MCF 10A (cell line): ENCODE results near the gene IQCC. TPM values are rescaled to one million over a fixed set of nuclear protein-coding genes. Genes with fewer than 3 reads are reported as not detected.

Source experiments
- BruUV-seq: library from RNA; stranded (reverse); fragments of 400-500 nt; replicated peaks from 2 replicates; lab custom pipeline; 2021; lab: Mats Ljungman, UMichigan
- CTCF ChIA-PET: fragments of 300-600 bp; sonication (Branson Sonifier 250); formaldehyde crosslinking; extraction: SDS; loops from one replicate; lab custom pipeline; 2021; ENCODE audit warnings: antibody characterized with exemption, inconsistent platforms; lab: Yijun Ruan, JAX
- POLR2A ChIA-PET: fragments of 300-600, 350-650 bp; sonication (Branson Sonifier 250); formaldehyde crosslinking; extraction: SDS; loops from one replicate; lab custom pipeline; 2020; ENCODE audit warnings: antibody characterized with exemption, inconsistent platforms; lab: Yijun Ruan, JAX
- DNase-seq: peaks from one replicate; pipeline ENCODE4 v3.0.0-alpha.2; 2018; ENCODE audit not compliant: unreplicated experiment
- H3K27ac Mint-ChIP-seq: one replicate; pipeline ENCODE4 v1.8.0; 2022; ENCODE audit warnings: mild to moderate bottlenecking, low read depth, mixed read lengths; ENCODE audit not compliant: unreplicated experiment
- H3K27me3 Mint-ChIP-seq: one replicate; pipeline ENCODE4 v1.8.0; 2022; ENCODE audit warnings: mixed read lengths; ENCODE audit not compliant: insufficient read depth, unreplicated experiment
- H3K36me3 Mint-ChIP-seq: one replicate; pipeline ENCODE4 v1.8.0; 2022; ENCODE audit warnings: mild to moderate bottlenecking, moderate library complexity, mixed read lengths; ENCODE audit not compliant: insufficient read depth, unreplicated experiment
- H3K4me1 Mint-ChIP-seq: one replicate; pipeline ENCODE4 v1.8.0; 2022; ENCODE audit warnings: mixed read lengths; ENCODE audit not compliant: insufficient read depth, unreplicated experiment
- H3K4me3 Mint-ChIP-seq: one replicate; pipeline ENCODE4 v1.8.0; 2022; ENCODE audit warnings: mild to moderate bottlenecking, moderate library complexity, mixed read lengths; ENCODE audit not compliant: unreplicated experiment
- H3K9me3 Mint-ChIP-seq: one replicate; pipeline ENCODE4 v1.8.0; 2022; ENCODE audit warnings: mixed read lengths; ENCODE audit not compliant: unreplicated experiment
- intact Hi-C: fragments of 100-400 bp; cut with micrococcal nuclease; formaldehyde crosslinking; loops from 2 replicates; pipeline ENCODE4 v1.14.1; 2022
- total RNA-seq: library from RNA; stranded (reverse); gene quantifications from 2 replicates; pipeline ENCODE4 v1.2.3, GENCODE V29; 2022
- TF ChIP-seq, protein P1 (sequence below): fragments of 200-600 bp; IDR thresholded peaks from one replicate; pipeline ENCODE4 v1.8.0; 2022; ENCODE audit warnings: antibody characterized with exemption, mild to moderate bottlenecking; ENCODE audit not compliant: unreplicated experiment

The IQCC gene
- total RNA-seq, 1 experiment from 2014 or later: 1.9 TPM

DNA sequence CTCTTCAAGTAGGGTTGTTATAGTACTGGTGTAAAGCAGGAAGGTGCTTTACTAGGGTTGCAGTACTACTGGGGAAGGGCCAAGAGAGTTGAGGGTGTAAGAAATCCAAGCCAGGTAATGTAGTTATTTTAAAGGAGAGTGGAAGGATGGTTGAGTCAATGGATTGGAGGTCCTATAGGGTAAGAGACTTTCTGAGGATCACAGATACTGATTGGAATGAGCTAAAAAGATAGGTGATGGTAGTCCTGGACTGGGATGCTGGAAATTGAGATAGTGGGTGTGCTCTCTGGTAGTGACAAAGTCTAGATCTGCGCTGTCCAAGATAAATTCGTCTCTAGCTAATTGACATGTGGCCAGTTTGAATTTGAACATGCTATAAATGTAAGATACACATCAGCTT, 19.0 kb upstream of the IQCC start:
- H3K36me3 Mint-ChIP-seq: peaks cover 92% of the 10 kb centered on the region
- H3K27me3 Mint-ChIP-seq: no peaks in the 10 kb centered on the region
- BruUV-seq: no TSS peak
- H3K27ac Mint-ChIP-seq: peak overlapping the region; percentile 49
- ChIA-PET POLR2A (interaction anchor here (0.8 kb wide), 1 partner anchor 19 kb away, joined by 3 read pairs; the partner anchor contains the start of gene IQCC), CTCF (no interaction called here)
- H3K9me3 Mint-ChIP-seq: no peaks in the 10 kb centered on the region
- H3K4me3 Mint-ChIP-seq: no peak overlapping the region
- DNase-seq: no peak
- intact Hi-C loops: no loop called here
- TF ChIP-seq, protein P1, sequence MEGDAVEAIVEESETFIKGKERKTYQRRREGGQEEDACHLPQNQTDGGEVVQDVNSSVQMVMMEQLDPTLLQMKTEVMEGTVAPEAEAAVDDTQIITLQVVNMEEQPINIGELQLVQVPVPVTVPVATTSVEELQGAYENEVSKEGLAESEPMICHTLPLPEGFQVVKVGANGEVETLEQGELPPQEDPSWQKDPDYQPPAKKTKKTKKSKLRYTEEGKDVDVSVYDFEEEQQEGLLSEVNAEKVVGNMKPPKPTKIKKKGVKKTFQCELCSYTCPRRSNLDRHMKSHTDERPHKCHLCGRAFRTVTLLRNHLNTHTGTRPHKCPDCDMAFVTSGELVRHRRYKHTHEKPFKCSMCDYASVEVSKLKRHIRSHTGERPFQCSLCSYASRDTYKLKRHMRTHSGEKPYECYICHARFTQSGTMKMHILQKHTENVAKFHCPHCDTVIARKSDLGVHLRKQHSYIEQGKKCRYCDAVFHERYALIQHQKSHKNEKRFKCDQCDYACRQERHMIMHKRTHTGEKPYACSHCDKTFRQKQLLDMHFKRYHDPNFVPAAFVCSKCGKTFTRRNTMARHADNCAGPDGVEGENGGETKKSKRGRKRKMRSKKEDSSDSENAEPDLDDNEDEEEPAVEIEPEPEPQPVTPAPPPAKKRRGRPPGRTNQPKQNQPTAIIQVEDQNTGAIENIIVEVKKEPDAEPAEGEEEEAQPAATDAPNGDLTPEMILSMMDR: no peak
- H3K4me1 Mint-ChIP-seq: peaks cover 25% of the 10 kb centered on the region

GRCh38 chr1:32187850-32188249, 17.6 kb upstream of the IQCC start:
- POLR2A ChIA-PET: interaction anchor here (0.6 kb wide), 1 partner anchor 10 kb away, joined by 4 read pairs; no protein-coding TSS in a partner anchor
- no peaks in the 10 kb centered on the region for H3K9me3 Mint-ChIP-seq
- TF ChIP-seq, protein P1: no peak

DNA sequence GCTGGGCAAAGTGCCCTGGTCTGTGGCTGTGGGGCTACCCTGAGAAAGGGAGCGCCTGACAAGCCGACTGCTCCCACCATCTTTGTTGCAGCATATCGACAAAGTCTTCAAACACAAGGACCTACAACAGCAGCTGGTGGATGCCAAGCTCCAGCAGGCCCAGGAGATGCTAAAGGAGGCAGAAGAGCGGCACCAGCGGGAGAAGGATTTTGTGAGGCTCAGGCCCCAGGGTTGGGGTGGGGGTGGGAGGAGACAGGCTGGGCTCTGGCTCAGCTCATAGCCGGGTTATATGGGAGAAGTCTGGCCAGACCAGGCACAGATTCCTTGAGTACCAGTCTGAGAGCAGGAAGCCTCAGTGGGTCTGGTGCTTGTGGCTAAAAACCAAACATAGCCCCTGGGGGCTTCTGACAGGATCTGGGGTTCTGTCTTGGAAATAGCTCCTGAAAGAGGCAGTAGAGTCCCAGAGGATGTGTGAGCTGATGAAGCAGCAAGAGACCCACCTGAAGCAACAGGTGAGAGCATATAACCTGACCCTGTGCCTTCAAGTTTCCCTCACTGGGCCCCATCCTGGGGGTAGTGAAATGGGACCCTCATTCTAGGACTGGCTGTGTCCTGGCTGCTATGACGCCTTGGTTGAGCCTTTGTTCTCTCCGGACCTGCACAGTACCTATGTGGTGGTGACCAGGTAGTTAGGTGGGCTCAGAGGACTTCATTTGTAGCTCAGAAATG, 13.1 kb upstream of the IQCC start:
- no peak overlapping the region for H3K4me3 Mint-ChIP-seq
- intact Hi-C loops: no loop called here
- no peak for DNase-seq
- CTCF ChIA-PET: interaction anchor here (0.5 to 0.7 kb wide), 3 partner anchors 23 to 207 kb away, joined by 3 to 6 read pairs (median 4); no protein-coding TSS in a partner anchor
- TF ChIP-seq, protein P1: no peak
- no peaks in the 10 kb centered on the region for H3K9me3 Mint-ChIP-seq
- BruUV-seq: no TSS peak
- H3K27ac Mint-ChIP-seq: no peak overlapping the region
- peaks cover 99% of the 10 kb centered on the region for H3K36me3 Mint-ChIP-seq
- no peaks in the 10 kb centered on the region for H3K27me3 Mint-ChIP-seq
- POLR2A ChIA-PET: interaction anchor here (1.2 to 1.6 kb wide), 2 partner anchors 12 to 126 kb away, joined by 3 to 5 read pairs; no protein-coding TSS in a partner anchor
- no peaks in the 10 kb centered on the region for H3K4me1 Mint-ChIP-seq

More at GRCh38 chr1:32187850-32188249, 17.6 kb upstream of the IQCC start:
- H3K4me3 Mint-ChIP-seq: no peak overlapping the region
- CTCF ChIA-PET: no interaction called here
- no peaks in the 10 kb centered on the region for H3K27me3 Mint-ChIP-seq
- intact Hi-C loops: no loop called here
- H3K4me1 Mint-ChIP-seq: peaks cover 24% of the 10 kb centered on the region
- H3K36me3 Mint-ChIP-seq: peaks cover 92% of the 10 kb centered on the region
- no TSS peak for BruUV-seq
- no peak overlapping the region for H3K27ac Mint-ChIP-seq
- DNase-seq: no peak

DNA sequence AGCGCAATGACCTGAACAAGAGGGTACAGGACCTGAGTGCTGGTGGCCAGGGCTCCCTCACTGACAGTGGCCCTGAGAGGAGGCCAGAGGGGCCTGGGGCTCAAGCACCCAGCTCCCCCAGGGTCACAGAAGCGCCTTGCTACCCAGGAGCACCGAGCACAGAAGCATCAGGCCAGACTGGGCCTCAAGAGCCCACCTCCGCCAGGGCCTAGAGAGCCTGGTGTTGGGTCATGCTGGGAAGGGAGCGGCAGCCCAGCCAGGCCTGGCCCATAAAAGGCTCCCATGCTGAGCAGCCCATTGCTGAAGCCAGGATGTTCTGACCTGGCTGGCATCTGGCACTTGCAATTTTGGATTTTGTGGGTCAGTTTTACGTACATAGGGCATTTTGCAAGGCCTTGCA, 10.5 kb upstream of the IQCC start:
- ChIA-PET CTCF (interaction anchor here (0.9 kb wide), 1 partner anchor 53 kb away, joined by 4 read pairs; no protein-coding TSS in a partner anchor), POLR2A (interaction anchor here (1.2 kb wide), 1 partner anchor 15 kb away, joined by 4 read pairs; no protein-coding TSS in a partner anchor)
- no peak overlapping the region for H3K27ac Mint-ChIP-seq
- H3K36me3 Mint-ChIP-seq: peaks cover 76% of the 10 kb centered on the region
- DNase-seq: no peak
- intact Hi-C loops: no loop called here
- no peak overlapping the region for H3K4me3 Mint-ChIP-seq
- peaks cover 2% of the 10 kb centered on the region for H3K4me1 Mint-ChIP-seq
- TF ChIP-seq, protein P1: no peak
- H3K9me3 Mint-ChIP-seq: no peaks in the 10 kb centered on the region
- no peaks in the 10 kb centered on the region for H3K27me3 Mint-ChIP-seq
- BruUV-seq: no TSS peak
